SU-DHL-6 (cell line): ENCODE measurements around the gene PDZD7.

ENCODE experiments used
- H2AFZ ChIP-seq: fragments of 200-600 bp; sonication (generic); 2 replicates; pipeline ENCODE4 v1.6.1; 2014; ENCODE audit warnings: low read depth, mild to moderate bottlenecking, moderate library complexity, mixed read lengths, antibody characterized with exemption, low read length; ENCODE audit not compliant: severe bottlenecking
- H3F3A ChIP-seq: fragments of 200-600 bp; shearing (Covaris generic); 2 replicates; pipeline ENCODE4 v1.6.0; 2016; ENCODE audit warnings: antibody characterized with exemption, mild to moderate bottlenecking; ENCODE audit not compliant: insufficient read depth
- H3K27ac ChIP-seq: fragments of 200-600 bp; sonication (generic); 2 replicates; pipeline ENCODE4 v1.5.1; 2016; ENCODE audit warnings: low read depth, mild to moderate bottlenecking, low read length, moderate library complexity, mixed read lengths
- H3K27me3 ChIP-seq: fragments of 200-600 bp; sonication (generic), shearing (Covaris generic); 2 replicates; pipeline ENCODE4 v1.6.0; 2014; ENCODE audit warnings: mild to moderate bottlenecking, low read length
- H3K36me3 ChIP-seq: fragments of 200-600 bp; sonication (generic); 2 replicates; pipeline ENCODE4 v1.6.1; 2014; ENCODE audit warnings: mild to moderate bottlenecking, low read length, mixed read lengths
- H3K4me2 ChIP-seq: fragments of 300-600, 200-600 bp; shearing (Covaris generic), sonication (generic); 2 replicates; pipeline ENCODE4 v1.6.0; 2014; ENCODE audit warnings: low read length, low read depth, mild to moderate bottlenecking; ENCODE audit not compliant: poor library complexity, severe bottlenecking
- H3K4me3 ChIP-seq: fragments of 200-600 bp; sonication (generic); 2 replicates; pipeline ENCODE4 v1.5.1; 2014; ENCODE audit warnings: antibody characterized with exemption, low read length, mild to moderate bottlenecking, mixed read lengths; ENCODE audit not compliant: insufficient read depth, poor library complexity, severe bottlenecking
- H3K79me2 ChIP-seq: fragments of 200-600 bp; sonication (generic); 2 replicates; pipeline ENCODE4 v1.6.1; 2014; ENCODE audit warnings: mild to moderate bottlenecking, low read length, moderate library complexity; ENCODE audit not compliant: insufficient read depth
- H3K9ac ChIP-seq: fragments of 200-600 bp; sonication (generic); 2 replicates; pipeline ENCODE4 v1.7.0; 2014; ENCODE audit warnings: mild to moderate bottlenecking, low read length
- H3K9me2 ChIP-seq: fragments of 200-600 bp; sonication (generic); replicated peaks from 2 replicates; pipeline ENCODE4 v1.6.1; 2014; ENCODE audit warnings: low read length; ENCODE audit not compliant: insufficient read depth
- H3K9me3 ChIP-seq: fragments of 200-600 bp; sonication (generic); 2 replicates; pipeline ENCODE4 v1.6.1; 2014; ENCODE audit warnings: low read length, mixed read lengths; ENCODE audit not compliant: insufficient read depth
- H4K20me1 ChIP-seq: fragments of 200-600 bp; sonication (generic); 2 replicates; pipeline ENCODE4 v1.6.1; 2014; ENCODE audit warnings: low read depth, mild to moderate bottlenecking, antibody characterized with exemption, low read length, moderate library complexity, mixed read lengths
- EZH2phosphoT487 ChIP-seq: fragments of 200-600 bp; sonication (generic), shearing (Covaris generic); conservative IDR thresholded peaks from 2 replicates; pipeline ENCODE4 v1.6.1; 2018; ENCODE audit warnings: mild to moderate bottlenecking, antibody characterized with exemption, low read length, moderate library complexity, mixed read lengths
- TF ChIP-seq, protein P1 (sequence below): fragments of 200-600 bp; sonication (generic); IDR thresholded peaks from one replicate; pipeline ENCODE4 v1.5.1; 2017; ENCODE audit warnings: antibody characterized with exemption, mild to moderate bottlenecking, low read length, moderate library complexity; ENCODE audit not compliant: insufficient read depth, poor library complexity, severe bottlenecking

Gene PDZD7

GRCh38 chr10:101056365-101057151, 25.6 kb upstream of the PDZD7 start:
- no peak overlapping the region for H3K9ac ChIP-seq

GRCh38 chr10:101055411-101055810, 24.5 kb upstream of the PDZD7 start:
- H3K9ac ChIP-seq, result no peak overlapping the region
- H3K27me3 ChIP-seq, result no peaks in the 10 kb centered on the region
- H4K20me1 ChIP-seq, result peaks cover 17% of the 10 kb centered on the region
- H3K9me3 ChIP-seq, result no peaks in the 10 kb centered on the region
- peaks cover 53% of the 10 kb centered on the region for H3K79me2 ChIP-seq
- peaks cover 6% of the 10 kb centered on the region for H3F3A ChIP-seq
- H3K36me3 ChIP-seq, result peaks cover 8% of the 10 kb centered on the region; the same call in 1 of the 2 replicates
- no peak overlapping the region for H3K4me3 ChIP-seq
- TF ChIP-seq, protein P1, sequence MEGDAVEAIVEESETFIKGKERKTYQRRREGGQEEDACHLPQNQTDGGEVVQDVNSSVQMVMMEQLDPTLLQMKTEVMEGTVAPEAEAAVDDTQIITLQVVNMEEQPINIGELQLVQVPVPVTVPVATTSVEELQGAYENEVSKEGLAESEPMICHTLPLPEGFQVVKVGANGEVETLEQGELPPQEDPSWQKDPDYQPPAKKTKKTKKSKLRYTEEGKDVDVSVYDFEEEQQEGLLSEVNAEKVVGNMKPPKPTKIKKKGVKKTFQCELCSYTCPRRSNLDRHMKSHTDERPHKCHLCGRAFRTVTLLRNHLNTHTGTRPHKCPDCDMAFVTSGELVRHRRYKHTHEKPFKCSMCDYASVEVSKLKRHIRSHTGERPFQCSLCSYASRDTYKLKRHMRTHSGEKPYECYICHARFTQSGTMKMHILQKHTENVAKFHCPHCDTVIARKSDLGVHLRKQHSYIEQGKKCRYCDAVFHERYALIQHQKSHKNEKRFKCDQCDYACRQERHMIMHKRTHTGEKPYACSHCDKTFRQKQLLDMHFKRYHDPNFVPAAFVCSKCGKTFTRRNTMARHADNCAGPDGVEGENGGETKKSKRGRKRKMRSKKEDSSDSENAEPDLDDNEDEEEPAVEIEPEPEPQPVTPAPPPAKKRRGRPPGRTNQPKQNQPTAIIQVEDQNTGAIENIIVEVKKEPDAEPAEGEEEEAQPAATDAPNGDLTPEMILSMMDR, result peak; percentile 14
- TF ChIP-seq EZH2phosphoT487, result no peak
- H3K4me2 ChIP-seq, result no peak overlapping the region
- H3K27ac ChIP-seq, result no peak overlapping the region
- H3K9me2 ChIP-seq, result no peaks in the 10 kb centered on the region
- H2AFZ ChIP-seq, result no peak overlapping the region

More at GRCh38 chr10:101056365-101057151, 25.6 kb upstream of the PDZD7 start:
- H3K4me2 ChIP-seq, result peak overlapping the region; percentile 7
- no peak overlapping the region for H2AFZ ChIP-seq
- no peak overlapping the region for H3K4me3 ChIP-seq
- TF ChIP-seq, protein P1, result no peak
- no peak for TF ChIP-seq EZH2phosphoT487
- H3K27me3 ChIP-seq, result no peaks in the 10 kb centered on the region
- H4K20me1 ChIP-seq, result peaks cover 17% of the 10 kb centered on the region
- no peaks in the 10 kb centered on the region for H3K9me2 ChIP-seq
- peaks cover 8% of the 10 kb centered on the region for H3F3A ChIP-seq
- H3K36me3 ChIP-seq, result peaks cover 8% of the 10 kb centered on the region; the same call in 1 of the 2 replicates
- H3K27ac ChIP-seq, result no peak overlapping the region
- peaks cover 54% of the 10 kb centered on the region for H3K79me2 ChIP-seq
- H3K9me3 ChIP-seq, result no peaks in the 10 kb centered on the region

DNA sequence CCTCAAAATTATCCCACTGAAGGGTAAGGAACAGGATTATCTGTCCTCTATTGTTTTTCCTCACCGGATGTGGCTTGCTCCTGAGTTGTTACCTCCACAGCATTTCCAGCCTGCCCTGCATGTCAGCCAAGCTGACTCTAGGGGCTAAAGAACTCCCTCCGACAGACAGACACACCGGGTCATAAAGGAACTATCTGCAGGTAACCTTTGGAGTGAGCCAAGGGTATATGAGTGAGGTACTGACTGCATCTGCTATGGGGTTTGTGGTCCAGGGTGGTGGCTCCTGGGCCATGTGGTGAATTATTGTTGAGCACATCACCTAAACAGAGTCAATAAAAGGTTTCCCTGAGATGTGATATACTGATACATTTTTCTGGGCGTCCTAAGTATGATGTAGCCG, 23.9 kb upstream of the PDZD7 start:
- Histone ChIP-seq H3K79me2 (peaks cover 48% of the 10 kb centered on the region), H2AFZ (no peak overlapping the region), H3K36me3 (peaks cover 8% of the 10 kb centered on the region; the same call in 1 of the 2 replicates)

More for the DNA sequence above, 23.9 kb upstream of the PDZD7 start:
- H3K9me2 ChIP-seq, result no peaks in the 10 kb centered on the region
- H3F3A ChIP-seq, result peaks cover under 1% of the 10 kb centered on the region; the same call in 1 of the 2 replicates
- no peak overlapping the region for H3K4me2 ChIP-seq
- no peaks in the 10 kb centered on the region for H3K27me3 ChIP-seq
- H3K9ac ChIP-seq, result no peak overlapping the region
- no peak for TF ChIP-seq EZH2phosphoT487
- TF ChIP-seq, protein P1, result no peak
- peaks cover 17% of the 10 kb centered on the region for H4K20me1 ChIP-seq
- no peak overlapping the region for H3K27ac ChIP-seq
- H3K9me3 ChIP-seq, result no peaks in the 10 kb centered on the region
- no peak overlapping the region for H3K4me3 ChIP-seq
